Gastroesophageal sphincter (tissue), 4 donors: ENCODE measurements around the gene SEMA4D. TPM values are rescaled to one million over a fixed set of nuclear protein-coding genes. Genes with fewer than 3 reads are reported as not detected.

ENCODE experiments used
- ATAC-seq: fragments of 150-250 bp; one replicate; pipeline ENCODE4 v1.9.1; 2016; ENCODE audit warnings: mild to moderate bottlenecking, moderate library complexity
- H3K27ac ChIP-seq, 4 donors: fragments of 200-600 bp; sonication (generic) in 3 of 4; 1 replicate in 3 of 4; 2 replicates in 1 of 4; pipeline ENCODE4 v1.5.1; 2016 to 2019
- H3K27me3 ChIP-seq: fragments of 200-600 bp; sonication (generic); one replicate; pipeline ENCODE4 v1.5.1; 2019
- H3K36me3 ChIP-seq, 2 donors: fragments of 200-600 bp; sonication (generic); one replicate each; pipeline ENCODE4 v1.5.1; 2019; ENCODE audit warnings: control low read depth in 1 of 2
- H3K4me1 ChIP-seq, 3 donors: fragments of 200-600 bp; sonication (generic); 1 replicate in 2 of 3; 2 replicates in 1 of 3; pipeline ENCODE4 v1.5.1; 2016 to 2019; ENCODE audit warnings: control low read depth in 2 of 3
- H3K4me3 ChIP-seq, 2 donors: fragments of 200-600 bp; sonication (generic); one replicate each; pipeline ENCODE4 v1.5.1; 2019; ENCODE audit warnings: mild to moderate bottlenecking in 1 of 2, moderate library complexity in 1 of 2
- H3K9me3 ChIP-seq, 3 donors: fragments of 200-600 bp; sonication (generic); one replicate each; pipeline ENCODE4 v1.5.1; 2017 to 2019; ENCODE audit warnings: control low read depth in 2 of 3
- CTCF ChIP-seq, 4 experiments: fragments of 200-600 bp in 2 of 4; fragments of 450-650 bp in 2 of 4; sonication (generic) in 1 of 4; IDR thresholded peaks; one replicate each; pipeline ENCODE4 v1.5.1; 2017 to 2019; ENCODE audit warnings: antibody characterized with exemption in 4 of 4, mild to moderate bottlenecking in 2 of 4, moderate library complexity in 2 of 4
- EP300 ChIP-seq: sonication (generic); formaldehyde crosslinking; IDR thresholded peaks from one replicate; pipeline ENCODE4 v1.6.1; 2017; ENCODE audit warnings: antibody characterized with exemption, mild to moderate bottlenecking
- POLR2A ChIP-seq, 2 donors: fragments of 450-650 bp; IDR thresholded peaks; one replicate each; pipeline ENCODE4 v1.6.1; 2017; ENCODE audit warnings: antibody characterized with exemption in 2 of 2, mild to moderate bottlenecking in 2 of 2, moderate library complexity in 1 of 2
- POLR2AphosphoS5 ChIP-seq: sonication (generic); formaldehyde crosslinking; IDR thresholded peaks from one replicate; pipeline ENCODE4 v1.6.1; 2017; ENCODE audit warnings: antibody characterized with exemption
- WGBS, 2 donors: methylation state at CpG; one replicate each; pipeline ENCODE4 v1.1.5; 2018; ENCODE audit warnings: low coverage in 1 of 2; 5-methylcytosine and 5-hydroxymethylcytosine counted together
- total RNA-seq, 4 donors: library from RNA; depleted of rRNA; stranded (reverse); fragments of >200 nt; gene quantifications; one replicate each; pipeline ENCODE4 v1.1.0, GENCODE V29; 2016

SEMA4D gene
- total RNA-seq, 4 donors from 2014 or later, result 4.4 to 12.0 (median 6.5) TPM

- no peak overlapping the region for H3K4me3 ChIP-seq
- no peak for ATAC-seq
- H3K27ac ChIP-seq, result no peak overlapping the region
- H3K27me3 ChIP-seq, result peaks cover 5% of the 10 kb centered on the region
- no peaks in the 10 kb centered on the region for H3K36me3 ChIP-seq
- H3K9me3 ChIP-seq, result no peaks in the 10 kb centered on the region
- H3K4me1 ChIP-seq, result peaks cover 0 to 4% (median 0%) of the 10 kb centered on the region in 3 donors
- TF ChIP-seq EP300 (no peak), POLR2AphosphoS5 (no peak), CTCF (IDR thresholded peaks at IDR 0.05) (no peak), POLR2A (IDR thresholded peaks at IDR 0.05) (no peak)
- 49 to 60% methylated on average over 2 to 4 of the region's 10 CpGs for WGBS, 2 donors
These were observed 35.6 kb upstream of the SEMA4D start for GRCh38 chr9:89533411-89534095.

GRCh38 chr9:89532944-89533343, 35.0 kb upstream of the SEMA4D start:
- Histone ChIP-seq H3K9me3 (peaks cover 0 to 6% (median 0%) of the 10 kb centered on the region in 3 donors), H3K4me1 (peaks cover 0 to 4% (median 0%) of the 10 kb centered on the region in 3 donors), H3K27me3 (peaks cover 5% of the 10 kb centered on the region), H3K27ac (no peak overlapping the region), H3K4me3 (no peak overlapping the region), H3K36me3 (no peaks in the 10 kb centered on the region)
- WGBS, 2 donors, result 90% methylated on average over 1 of the region's 1 CpG; no CpG with 5 or more reads in 1 of the 2 donors
- ATAC-seq, result no peak
- TF ChIP-seq EP300 (no peak), POLR2AphosphoS5 (no peak), POLR2A (IDR thresholded peaks at IDR 0.05) (no peak), CTCF (IDR thresholded peaks at IDR 0.05) (no peak)

GRCh38 chr9:89532478-89532877, 34.6 kb upstream of the SEMA4D start:
- TF ChIP-seq CTCF (IDR thresholded peaks at IDR 0.05) (no peak), POLR2AphosphoS5 (no peak), POLR2A (IDR thresholded peaks at IDR 0.05) (no peak), EP300 (no peak)

GRCh38 chr9:89531766-89532165, 33.9 kb upstream of the SEMA4D start:
- Histone ChIP-seq H3K27ac (no peak overlapping the region), H3K36me3 (no peaks in the 10 kb centered on the region), H3K27me3 (peaks cover 12% of the 10 kb centered on the region), H3K9me3 (peaks cover 0 to 10% (median 0%) of the 10 kb centered on the region in 3 donors), H3K4me3 (no peak overlapping the region), H3K4me1 (peaks cover 0 to 4% (median 0%) of the 10 kb centered on the region in 3 donors)
- TF ChIP-seq EP300 (no peak), POLR2A (IDR thresholded peaks at IDR 0.05) (no peak), POLR2AphosphoS5 (no peak), CTCF (IDR thresholded peaks at IDR 0.05) (no peak)
- no peak for ATAC-seq
- no CpG with 5 or more reads among the region's 4 CpGs for WGBS, 2 donors

More at GRCh38 chr9:89532478-89532877, 34.6 kb upstream of the SEMA4D start:
- Histone ChIP-seq H3K4me1 (peaks cover 0 to 4% (median 0%) of the 10 kb centered on the region in 3 donors), H3K27ac (no peak overlapping the region), H3K9me3 (peaks cover 0 to 10% (median 0%) of the 10 kb centered on the region in 3 donors), H3K4me3 (no peak overlapping the region), H3K36me3 (no peaks in the 10 kb centered on the region), H3K27me3 (peaks cover 7% of the 10 kb centered on the region)
- ATAC-seq, result no peak
- WGBS, 2 donors, result 56% methylated on average over 1 of the region's 4 CpGs; no CpG with 5 or more reads in 1 of the 2 donors

- no peak for ATAC-seq
- Histone ChIP-seq H3K4me1 (peaks cover 0 to 4% (median 0%) of the 10 kb centered on the region in 3 donors), H3K9me3 (peaks cover 0 to 10% (median 0%) of the 10 kb centered on the region in 3 donors), H3K27me3 (peaks cover 11% of the 10 kb centered on the region), H3K4me3 (no peak overlapping the region), H3K36me3 (no peaks in the 10 kb centered on the region), H3K27ac (no peak overlapping the region)
- TF ChIP-seq POLR2A (IDR thresholded peaks at IDR 0.05), result no peak
- no peak for TF ChIP-seq POLR2AphosphoS5
- no peak for TF ChIP-seq CTCF (IDR thresholded peaks at IDR 0.05)
- no peak for TF ChIP-seq EP300
- WGBS, 2 donors, result 86 to 100% methylated on average over 1 to 6 of the region's 6 CpGs
These were observed 32.8 kb upstream of the SEMA4D start for GRCh38 chr9:89530726-89531125.
